ENCODE results near the gene TEX19.
"Not testable (repeated sequence)": the region's sequence is repeated elsewhere in the genome, so short reads cannot be mapped to it uniquely, and the experiment has no call there.

Gene TEX19

GRCh38 chr17:82412081-82412480, 53.0 kb downstream of the TEX19 start:
- not testable (repeated sequence) for DNase-seq

- DNase-seq: no peak
Measured at GRCh38 chr17:82412535-82413520, 53.8 kb downstream of the TEX19 start.
